PC-9 (cell line): ENCODE measurements around the gene SLC22A4. TPM values are rescaled to one million over a fixed set of nuclear protein-coding genes. Genes with fewer than 3 reads are reported as not detected.

ENCODE experiments used
- BruUV-seq: library from RNA; stranded (reverse); fragments of 400-500 nt; replicated peaks from 2 replicates; lab custom pipeline; 2021; lab: Mats Ljungman, UMichigan
- CTCF ChIA-PET: fragments of 300-600 bp; sonication (Branson Sonifier 250); formaldehyde crosslinking; loops from one replicate; lab custom pipeline; 2022; ENCODE audit warnings: antibody characterized with exemption; lab: Charles Lee
- POLR2A ChIA-PET: fragments of 300-600 bp; sonication (Branson Sonifier 250); formaldehyde crosslinking; loops from one replicate; lab custom pipeline; 2022; ENCODE audit warnings: antibody characterized with exemption; ENCODE audit not compliant: unreplicated experiment; lab: Charles Lee
- DNase-seq, 2 experiments: peaks; one replicate each; pipeline versions ENCODE4 v3.0.0 to v3.0.0-alpha.2; 2015 to 2022; ENCODE audit warnings: mixed read lengths in 1 of 2
- H2AFZ ChIP-seq: fragments of 200-600 bp; sonication (generic); 2 replicates; pipeline ENCODE4 v1.8.1; 2017; ENCODE audit warnings: antibody characterized with exemption
- H3F3A ChIP-seq: fragments of 200-600 bp; sonication (generic); 2 replicates; pipeline ENCODE4 v1.8.1; 2017; ENCODE audit warnings: antibody characterized with exemption, mild to moderate bottlenecking, low read depth; ENCODE audit not compliant: insufficient read depth
- H3K27ac ChIP-seq: fragments of 200-600 bp; sonication (generic); 2 replicates; pipeline ENCODE4 v1.6.1; 2016; ENCODE audit warnings: mixed run types
- H3K27me3 ChIP-seq: fragments of 200-600 bp; sonication (generic); 2 replicates; pipeline ENCODE4 v1.6.1; 2016; ENCODE audit warnings: low read depth, mixed run types; ENCODE audit not compliant: insufficient read depth
- H3K36me3 ChIP-seq: fragments of 200-600 bp; sonication (generic); 2 replicates; pipeline ENCODE4 v1.6.1; 2016; ENCODE audit warnings: low read depth, mixed run types
- H3K4me1 ChIP-seq: fragments of 200-600 bp; sonication (generic); replicated peaks from 2 replicates; pipeline ENCODE4 v1.6.1; 2016; ENCODE audit warnings: mixed run types; ENCODE audit not compliant: insufficient read depth
- H3K4me2 ChIP-seq: fragments of 200-600 bp; sonication (generic); 2 replicates; pipeline ENCODE4 v1.6.1; 2017; ENCODE audit warnings: mixed run types
- H3K4me3 ChIP-seq: fragments of 200-600 bp; sonication (generic); 2 replicates; pipeline ENCODE4 v1.6.1; 2016; ENCODE audit warnings: mixed run types
- H3K79me2 ChIP-seq: fragments of 200-600 bp; sonication (generic); 2 replicates; pipeline ENCODE4 v1.6.1; 2017; ENCODE audit warnings: low read depth, mixed run types
- H3K9me2 ChIP-seq: fragments of 200-600 bp; sonication (generic); 2 replicates; pipeline ENCODE4 v1.8.1; 2017; ENCODE audit warnings: mild to moderate bottlenecking; ENCODE audit not compliant: insufficient read depth
- H3K9me3 ChIP-seq: fragments of 200-600 bp; sonication (generic); 2 replicates; pipeline ENCODE4 v1.8.1; 2016; ENCODE audit warnings: low read depth; ENCODE audit not compliant: insufficient read depth
- H4K20me1 ChIP-seq: fragments of 200-600 bp; sonication (generic); 2 replicates; pipeline ENCODE4 v1.8.1; 2017; ENCODE audit not compliant: insufficient read depth
- EZH2 ChIP-seq: fragments of 200-600 bp; sonication (generic); IDR thresholded peaks from 2 replicates; pipeline ENCODE4 v1.8.0; 2017; ENCODE audit warnings: antibody characterized with exemption, low read depth
- intact Hi-C: fragments of 100-400 bp; cut with micrococcal nuclease; formaldehyde crosslinking; loops from one replicate; pipeline ENCODE4 v1.10.0; 2022; ENCODE audit not compliant: unreplicated experiment
- total RNA-seq: library from RNA; stranded (reverse); gene quantifications from 2 replicates; pipeline ENCODE4 v1.2.3, GENCODE V29; 2021
- TF ChIP-seq, protein P1 (sequence below): fragments of 200-600 bp; sonication (generic); conservative IDR thresholded peaks from 2 replicates; pipeline ENCODE4 v1.6.1; 2017; ENCODE audit warnings: mixed run types, antibody characterized with exemption, mild to moderate bottlenecking, moderate library complexity

Gene SLC22A4
- total RNA-seq, 1 experiment from 2014 or later: 4.2 TPM

DNA sequence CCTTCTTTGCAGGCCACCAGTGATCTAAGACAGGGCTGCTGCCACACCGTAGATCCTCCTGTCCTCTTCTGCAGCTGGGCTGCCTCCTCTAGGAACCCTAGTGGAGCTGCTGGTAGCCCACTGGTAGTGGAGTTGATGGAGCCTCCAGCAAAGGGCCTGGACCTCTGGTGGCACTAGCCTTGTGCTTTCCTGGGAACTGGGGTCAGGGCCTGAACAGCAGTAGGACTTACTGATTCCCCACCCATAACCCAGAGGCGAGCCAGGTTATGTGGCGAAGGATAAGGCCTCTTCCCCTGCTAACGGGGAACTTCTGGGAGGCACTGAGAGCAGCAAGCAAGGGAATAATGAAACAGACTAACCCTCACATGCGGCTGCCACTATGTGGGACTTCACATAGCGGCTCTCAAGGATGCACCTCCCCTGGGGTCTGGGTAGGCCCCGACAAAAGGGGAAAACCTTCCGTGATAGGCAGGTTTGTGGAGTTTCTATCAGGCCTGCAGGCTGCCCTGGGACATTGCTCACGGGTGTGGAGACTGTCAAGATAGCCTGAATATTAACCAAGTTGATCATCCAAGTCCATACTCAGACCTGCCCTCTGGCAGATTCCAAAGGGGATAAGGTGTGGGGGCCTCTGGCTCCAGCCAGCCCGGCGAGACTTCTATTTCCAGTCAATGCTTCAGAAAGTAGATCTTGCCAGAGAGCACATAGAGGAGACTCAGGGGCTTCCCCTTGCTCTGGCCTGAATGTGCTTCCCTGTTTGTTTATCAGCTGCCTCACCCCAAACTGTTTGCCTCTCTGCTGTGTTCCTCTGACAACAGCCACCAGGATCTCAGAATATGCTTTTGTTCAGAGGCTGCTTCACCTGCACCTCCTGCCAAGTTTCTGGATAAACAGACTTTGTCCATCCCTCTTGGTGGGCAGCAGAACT is 7.4 kb downstream of the SLC22A4 start:
- no peak for TF ChIP-seq EZH2
- TF ChIP-seq, protein P1, sequence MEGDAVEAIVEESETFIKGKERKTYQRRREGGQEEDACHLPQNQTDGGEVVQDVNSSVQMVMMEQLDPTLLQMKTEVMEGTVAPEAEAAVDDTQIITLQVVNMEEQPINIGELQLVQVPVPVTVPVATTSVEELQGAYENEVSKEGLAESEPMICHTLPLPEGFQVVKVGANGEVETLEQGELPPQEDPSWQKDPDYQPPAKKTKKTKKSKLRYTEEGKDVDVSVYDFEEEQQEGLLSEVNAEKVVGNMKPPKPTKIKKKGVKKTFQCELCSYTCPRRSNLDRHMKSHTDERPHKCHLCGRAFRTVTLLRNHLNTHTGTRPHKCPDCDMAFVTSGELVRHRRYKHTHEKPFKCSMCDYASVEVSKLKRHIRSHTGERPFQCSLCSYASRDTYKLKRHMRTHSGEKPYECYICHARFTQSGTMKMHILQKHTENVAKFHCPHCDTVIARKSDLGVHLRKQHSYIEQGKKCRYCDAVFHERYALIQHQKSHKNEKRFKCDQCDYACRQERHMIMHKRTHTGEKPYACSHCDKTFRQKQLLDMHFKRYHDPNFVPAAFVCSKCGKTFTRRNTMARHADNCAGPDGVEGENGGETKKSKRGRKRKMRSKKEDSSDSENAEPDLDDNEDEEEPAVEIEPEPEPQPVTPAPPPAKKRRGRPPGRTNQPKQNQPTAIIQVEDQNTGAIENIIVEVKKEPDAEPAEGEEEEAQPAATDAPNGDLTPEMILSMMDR: no peak
- no peaks in the 10 kb centered on the region for H3K9me3 ChIP-seq
- peak; percentile 17 to 39 for DNase-seq
- H3K9me2 ChIP-seq: no peaks in the 10 kb centered on the region
- H2AFZ ChIP-seq: no peak overlapping the region
- H3K27ac ChIP-seq: no peak overlapping the region
- POLR2A ChIA-PET: no interaction called here
- peaks cover 25% of the 10 kb centered on the region for H3K4me1 ChIP-seq
- H3K27me3 ChIP-seq: no peaks in the 10 kb centered on the region
- H4K20me1 ChIP-seq: no peaks in the 10 kb centered on the region
- intact Hi-C loops: no loop called here
- CTCF ChIA-PET: no interaction called here
- H3K4me3 ChIP-seq: no peak overlapping the region
- no TSS peak for BruUV-seq
- no peak overlapping the region for H3K4me2 ChIP-seq
- peaks cover 10% of the 10 kb centered on the region; the same call in 1 of the 2 replicates for H3F3A ChIP-seq
- H3K36me3 ChIP-seq: no peaks in the 10 kb centered on the region
- peaks cover 11% of the 10 kb centered on the region; the same call in 1 of the 2 replicates for H3K79me2 ChIP-seq

DNA sequence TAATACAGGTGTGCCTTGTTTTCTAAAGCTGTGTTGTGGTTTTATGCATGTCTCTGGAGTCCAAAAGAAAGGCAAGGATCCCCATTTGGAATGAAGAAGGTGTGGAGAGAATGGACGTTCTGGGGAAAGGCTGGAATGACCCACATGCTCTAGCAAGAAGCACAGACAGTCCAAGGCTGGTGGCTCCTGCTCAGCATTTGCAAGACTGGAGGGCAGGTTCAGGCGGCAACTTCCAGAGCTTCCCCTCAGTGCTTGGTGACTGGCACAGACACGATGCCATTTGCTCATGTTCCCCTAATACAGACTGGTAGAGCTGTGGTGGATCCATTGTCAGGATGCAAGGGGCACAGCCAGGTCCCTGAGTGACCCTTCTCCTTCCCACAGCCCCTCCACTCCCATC is 8.2 kb downstream of the SLC22A4 start:
- Histone ChIP-seq H3K9me2 (no peaks in the 10 kb centered on the region), H3K4me2 (no peak overlapping the region), H3K9me3 (no peaks in the 10 kb centered on the region), H3K79me2 (peaks cover 7% of the 10 kb centered on the region; the same call in 1 of the 2 replicates), H3K36me3 (no peaks in the 10 kb centered on the region), H3K4me1 (peaks cover 25% of the 10 kb centered on the region), H2AFZ (no peak overlapping the region), H4K20me1 (no peaks in the 10 kb centered on the region), H3K27ac (no peak overlapping the region), H3K4me3 (no peak overlapping the region), H3F3A (peaks cover 10% of the 10 kb centered on the region; the same call in 1 of the 2 replicates), H3K27me3 (no peaks in the 10 kb centered on the region)
- POLR2A ChIA-PET: no interaction called here
- CTCF ChIA-PET: no interaction called here
- DNase-seq: no peak
- TF ChIP-seq, protein P1: no peak
- no peak for TF ChIP-seq EZH2
- intact Hi-C loops: no loop called here
- BruUV-seq: no TSS peak

DNA sequence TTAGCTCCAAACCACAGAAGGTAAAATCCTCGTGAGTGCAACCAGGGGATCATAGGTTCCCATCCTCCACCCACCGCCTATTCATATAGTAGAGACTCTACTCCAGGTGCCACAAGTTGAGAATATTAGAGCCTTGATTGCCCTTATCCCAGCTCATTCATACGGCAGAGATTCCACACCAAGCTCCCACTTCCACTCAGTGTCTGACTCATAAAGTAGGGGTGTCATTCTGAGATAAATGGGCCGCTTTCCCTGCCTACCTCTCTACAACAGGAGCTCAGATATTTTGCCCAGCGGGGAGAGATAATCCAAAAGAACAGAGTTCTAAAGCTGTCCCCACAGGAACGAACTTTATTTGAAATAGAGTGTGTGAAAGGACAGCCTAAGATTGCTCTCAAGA is 9.4 kb downstream of the SLC22A4 start:
- BruUV-seq: no TSS peak
- H2AFZ ChIP-seq: no peak overlapping the region
- H3K4me3 ChIP-seq: no peak overlapping the region
- no peaks in the 10 kb centered on the region for H3K9me2 ChIP-seq
- H3F3A ChIP-seq: peaks cover 10% of the 10 kb centered on the region; the same call in 1 of the 2 replicates
- no peaks in the 10 kb centered on the region for H3K27me3 ChIP-seq
- CTCF ChIA-PET: no interaction called here
- H3K9me3 ChIP-seq: no peaks in the 10 kb centered on the region
- H3K27ac ChIP-seq: no peak overlapping the region
- no peaks in the 10 kb centered on the region for H3K79me2 ChIP-seq
- POLR2A ChIA-PET: interaction anchor here (0.8 kb wide), 1 partner anchor 65 kb away, joined by 3 read pairs; no protein-coding TSS in a partner anchor
- H4K20me1 ChIP-seq: no peaks in the 10 kb centered on the region
- no peak overlapping the region for H3K4me2 ChIP-seq
- intact Hi-C loops: no loop called here
- TF ChIP-seq, protein P1: no peak
- TF ChIP-seq EZH2: no peak
- H3K36me3 ChIP-seq: no peaks in the 10 kb centered on the region
- no peak for DNase-seq
- H3K4me1 ChIP-seq: peaks cover 17% of the 10 kb centered on the region
